ENCODE measurements around the gene ALMS1. TPM values are rescaled to one million over a fixed set of nuclear protein-coding genes. Genes with fewer than 3 reads are reported as not detected.

ALMS1 gene
- polyA plus RNA-seq, 1 donor (not counting 4 experiments of a cell fraction or from before 2014, with no cell fraction given), result 4.4 TPM

- dilution Hi-C loops (cut with MboI; ENCODE audit: extremely low pct_ligation_motif_present, low sequenced_read_pairs), result no loop called here
- FAIRE-seq, result no peak
- no peak overlapping the region for H3K27ac ChIP-seq (ENCODE audit: control insufficient read depth, insufficient read depth, low read length)
These were observed 18.8 kb downstream of the ALMS1 start for GRCh38 chr2:73404409-73404808.

GRCh38 chr2:73406996-73407395 is 21.4 kb downstream of the ALMS1 start:
- Histone ChIP-seq H3K79me2 (ENCODE audit: control insufficient read depth, insufficient read depth, low read length) (no peaks in the 10 kb centered on the region), H2AFZ (ENCODE audit: control insufficient read depth, low read length) (no peak overlapping the region), H3K36me3 (ENCODE audit: control insufficient read depth in 2 of 2, extremely low read depth in 1 of 2, insufficient read depth in 2 of 2, low read length in 2 of 2) (no peaks in the 10 kb centered on the region), H3K9ac (ENCODE audit: control insufficient read depth, extremely low read depth, insufficient read depth, low read length) (no peak overlapping the region), H4K20me1 (ENCODE audit: control insufficient read depth, extremely low read depth, insufficient read depth, low read length) (no peaks in the 10 kb centered on the region), H3K27me3 (ENCODE audit: control insufficient read depth, extremely low read depth, insufficient read depth, low read length) (no peaks in the 10 kb centered on the region), H3K4me2 (ENCODE audit: control insufficient read depth, extremely low read depth, insufficient read depth, low read depth, low read length) (no peak overlapping the region), H3K4me3 (ENCODE audit: control insufficient read depth in 2 of 3, extremely low read depth in 1 of 3, insufficient read depth in 2 of 3, low read depth in 1 of 3, low read length in 3 of 3) (no peak overlapping the region), H3K4me1 (ENCODE audit: control insufficient read depth, extremely low read depth, insufficient read depth, low read length) (no peaks in the 10 kb centered on the region), H3K9me1 (ENCODE audit: control insufficient read depth, extremely low read depth, insufficient read depth, low read length) (no peaks in the 10 kb centered on the region), H3K27ac (ENCODE audit: control insufficient read depth, insufficient read depth, low read length) (no peak overlapping the region), H3K9me3 (ENCODE audit: control insufficient read depth, low read depth, low read length) (no peaks in the 10 kb centered on the region)
- TF ChIP-seq EZH2 (IDR thresholded peaks at IDR 0.05; ENCODE audit: low read length) (no peak), CTCF (optimal IDR thresholded peaks at IDR 0.05 in 1 of 3, IDR thresholded peaks at IDR 0.05 in 1 of 3, conservative IDR thresholded peaks at IDR 0.05 in 1 of 3; ENCODE audit: extremely low read depth in 1 of 3, insufficient read depth in 2 of 3, low read length in 3 of 3) (no peak)
- no peak for FAIRE-seq
- dilution Hi-C loops (cut with MboI; ENCODE audit: extremely low pct_ligation_motif_present, low sequenced_read_pairs), result no loop called here
- DNase-seq (ENCODE audit: low read depth, low spot score), result no peak

More at GRCh38 chr2:73404409-73404808, 18.8 kb downstream of the ALMS1 start:
- Histone ChIP-seq H3K36me3 (ENCODE audit: control insufficient read depth in 2 of 2, extremely low read depth in 1 of 2, insufficient read depth in 2 of 2, low read length in 2 of 2) (no peaks in the 10 kb centered on the region), H4K20me1 (ENCODE audit: control insufficient read depth, extremely low read depth, insufficient read depth, low read length) (no peaks in the 10 kb centered on the region), H3K79me2 (ENCODE audit: control insufficient read depth, insufficient read depth, low read length) (no peaks in the 10 kb centered on the region), H3K9ac (ENCODE audit: control insufficient read depth, extremely low read depth, insufficient read depth, low read length) (no peak overlapping the region), H3K4me2 (ENCODE audit: control insufficient read depth, extremely low read depth, insufficient read depth, low read depth, low read length) (no peak overlapping the region), H2AFZ (ENCODE audit: control insufficient read depth, low read length) (no peak overlapping the region), H3K9me3 (ENCODE audit: control insufficient read depth, low read depth, low read length) (no peaks in the 10 kb centered on the region), H3K4me1 (ENCODE audit: control insufficient read depth, extremely low read depth, insufficient read depth, low read length) (no peaks in the 10 kb centered on the region), H3K4me3 (ENCODE audit: control insufficient read depth in 2 of 3, extremely low read depth in 1 of 3, insufficient read depth in 2 of 3, low read depth in 1 of 3, low read length in 3 of 3) (no peak overlapping the region), H3K9me1 (ENCODE audit: control insufficient read depth, extremely low read depth, insufficient read depth, low read length) (no peaks in the 10 kb centered on the region), H3K27me3 (ENCODE audit: control insufficient read depth, extremely low read depth, insufficient read depth, low read length) (no peaks in the 10 kb centered on the region)
- TF ChIP-seq EZH2 (IDR thresholded peaks at IDR 0.05; ENCODE audit: low read length), result no peak
- TF ChIP-seq CTCF (optimal IDR thresholded peaks at IDR 0.05 in 1 of 3, IDR thresholded peaks at IDR 0.05 in 1 of 3, conservative IDR thresholded peaks at IDR 0.05 in 1 of 3; ENCODE audit: extremely low read depth in 1 of 3, insufficient read depth in 2 of 3, low read length in 3 of 3), result no peak
- DNase-seq (ENCODE audit: low read depth, low spot score), result no peak

Measured in keratinocyte (primary cell).